ENCODE measurements around the gene KLHDC2. TPM values are rescaled to one million over a fixed set of nuclear protein-coding genes. Genes with fewer than 3 reads are reported as not detected.

The KLHDC2 gene
- total RNA-seq, 1 experiment from 2014 or later = 26.4 TPM

DNA sequence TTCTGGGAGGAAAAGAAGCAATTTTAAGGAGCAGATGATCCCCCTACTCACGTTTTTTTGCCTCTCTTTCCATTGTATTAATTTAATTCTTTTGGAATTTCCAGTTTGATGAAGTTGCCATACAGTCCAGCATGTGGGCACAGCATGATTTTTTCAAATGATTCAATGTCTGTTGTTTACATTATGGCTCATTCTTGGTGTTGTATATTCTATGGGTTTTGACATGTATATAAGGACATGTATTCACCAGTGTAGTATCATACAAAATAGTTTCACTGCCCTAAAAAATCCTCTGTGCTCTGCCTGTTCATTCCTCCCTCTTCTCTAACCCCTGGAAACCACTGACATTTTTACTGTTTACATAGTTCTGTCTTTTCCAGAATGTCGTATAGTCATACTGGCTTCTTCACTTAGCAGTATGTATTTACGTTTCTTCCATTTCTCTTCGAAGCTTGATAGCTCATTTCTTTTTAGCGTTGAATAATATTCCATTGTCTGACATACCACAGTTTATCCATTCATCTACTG, 13.3 kb upstream of the KLHDC2 start:
- intact Hi-C loops (cut with micrococcal nuclease) = no loop called here
- ATAC-seq = no peak

More for the DNA sequence above, 13.3 kb upstream of the KLHDC2 start:
- Histone ChIP-seq H3K27ac (ENCODE audit: low read depth, low read length) (no peak overlapping the region), H3K9me2 (ENCODE audit: insufficient read depth) (no peaks in the 10 kb centered on the region), H3K79me2 (ENCODE audit: insufficient read depth, low read length) (no peaks in the 10 kb centered on the region), H3K4me2 (ENCODE audit: low read length) (no peak overlapping the region), H3K9ac (ENCODE audit: low read length) (no peak overlapping the region), H3K4me1 (ENCODE audit: control insufficient read depth in 1 of 2, insufficient read depth in 2 of 2, low read length in 2 of 2) (no peaks in the 10 kb centered on the region), H3K4me3 (replicated peaks in 1 of 2; ENCODE audit: low read depth in 1 of 2, low read length in 2 of 2) (no peak overlapping the region), H3K9me3 (ENCODE audit: control insufficient read depth in 1 of 2, insufficient read depth in 1 of 2, low read depth in 1 of 2, low read length in 2 of 2) (no peaks in the 10 kb centered on the region), H4K20me1 (ENCODE audit: insufficient read depth) (no peaks in the 10 kb centered on the region), H3K27me3 (ENCODE audit: insufficient read depth, low read length) (no peaks in the 10 kb centered on the region), H3K36me3 (ENCODE audit: control insufficient read depth in 1 of 2, insufficient read depth in 2 of 2, low read length in 2 of 2) (no peaks in the 10 kb centered on the region), H2AFZ (ENCODE audit: low read depth, low read length, poor library complexity, severe bottlenecking) (no peak overlapping the region)
- CTCF ChIA-PET = no interaction called here
- POLR2A ChIA-PET = no interaction called here
- BruUV-seq (replicated peaks) = no TSS peak
- TF ChIP-seq SIN3A (IDR thresholded peaks at IDR 0.05; ENCODE audit: low read depth) = no peak
- no peak for TF ChIP-seq YY1 (IDR thresholded peaks at IDR 0.05; ENCODE audit: extremely low read depth, insufficient replicate concordance, low read depth, low read length)
- no peak for TF ChIP-seq SP1 (IDR thresholded peaks at IDR 0.05; ENCODE audit: low read depth)
- no peak for TF ChIP-seq POLR2AphosphoS5 (IDR thresholded peaks at IDR 0.05; ENCODE audit: low read depth, low read length)
- TF ChIP-seq RAD21 (IDR thresholded peaks at IDR 0.05; ENCODE audit: low read depth) = no peak
- TF ChIP-seq, protein P1, sequence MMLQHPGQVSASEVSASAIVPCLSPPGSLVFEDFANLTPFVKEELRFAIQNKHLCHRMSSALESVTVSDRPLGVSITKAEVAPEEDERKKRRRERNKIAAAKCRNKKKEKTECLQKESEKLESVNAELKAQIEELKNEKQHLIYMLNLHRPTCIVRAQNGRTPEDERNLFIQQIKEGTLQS (IDR thresholded peaks at IDR 0.05) = no peak
- no peak for TF ChIP-seq JUND (IDR thresholded peaks at IDR 0.05)
- TF ChIP-seq, protein P2, sequence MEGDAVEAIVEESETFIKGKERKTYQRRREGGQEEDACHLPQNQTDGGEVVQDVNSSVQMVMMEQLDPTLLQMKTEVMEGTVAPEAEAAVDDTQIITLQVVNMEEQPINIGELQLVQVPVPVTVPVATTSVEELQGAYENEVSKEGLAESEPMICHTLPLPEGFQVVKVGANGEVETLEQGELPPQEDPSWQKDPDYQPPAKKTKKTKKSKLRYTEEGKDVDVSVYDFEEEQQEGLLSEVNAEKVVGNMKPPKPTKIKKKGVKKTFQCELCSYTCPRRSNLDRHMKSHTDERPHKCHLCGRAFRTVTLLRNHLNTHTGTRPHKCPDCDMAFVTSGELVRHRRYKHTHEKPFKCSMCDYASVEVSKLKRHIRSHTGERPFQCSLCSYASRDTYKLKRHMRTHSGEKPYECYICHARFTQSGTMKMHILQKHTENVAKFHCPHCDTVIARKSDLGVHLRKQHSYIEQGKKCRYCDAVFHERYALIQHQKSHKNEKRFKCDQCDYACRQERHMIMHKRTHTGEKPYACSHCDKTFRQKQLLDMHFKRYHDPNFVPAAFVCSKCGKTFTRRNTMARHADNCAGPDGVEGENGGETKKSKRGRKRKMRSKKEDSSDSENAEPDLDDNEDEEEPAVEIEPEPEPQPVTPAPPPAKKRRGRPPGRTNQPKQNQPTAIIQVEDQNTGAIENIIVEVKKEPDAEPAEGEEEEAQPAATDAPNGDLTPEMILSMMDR (IDR thresholded peaks at IDR 0.05 in 2 of 3, conservative IDR thresholded peaks at IDR 0.05 in 1 of 3; ENCODE audit: borderline replicate concordance in 1 of 3, insufficient read depth in 1 of 3, low read depth in 2 of 3, low read length in 2 of 3) = no peak
- no peak for TF ChIP-seq EGR1 (IDR thresholded peaks at IDR 0.05; ENCODE audit: low read depth)
- TF ChIP-seq, protein P3, sequence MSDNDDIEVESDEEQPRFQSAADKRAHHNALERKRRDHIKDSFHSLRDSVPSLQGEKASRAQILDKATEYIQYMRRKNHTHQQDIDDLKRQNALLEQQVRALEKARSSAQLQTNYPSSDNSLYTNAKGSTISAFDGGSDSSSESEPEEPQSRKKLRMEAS (IDR thresholded peaks at IDR 0.05) = no peak
- no peak for TF ChIP-seq FOSL1 (IDR thresholded peaks at IDR 0.05; ENCODE audit: low read depth)
- no peak for TF ChIP-seq EZH2 (IDR thresholded peaks at IDR 0.05)
- no peak for TF ChIP-seq TCF7L2 (IDR thresholded peaks at IDR 0.05; ENCODE audit: borderline replicate concordance, extremely low read depth, insufficient read depth, insufficient read length)
- TF ChIP-seq, protein P4, sequence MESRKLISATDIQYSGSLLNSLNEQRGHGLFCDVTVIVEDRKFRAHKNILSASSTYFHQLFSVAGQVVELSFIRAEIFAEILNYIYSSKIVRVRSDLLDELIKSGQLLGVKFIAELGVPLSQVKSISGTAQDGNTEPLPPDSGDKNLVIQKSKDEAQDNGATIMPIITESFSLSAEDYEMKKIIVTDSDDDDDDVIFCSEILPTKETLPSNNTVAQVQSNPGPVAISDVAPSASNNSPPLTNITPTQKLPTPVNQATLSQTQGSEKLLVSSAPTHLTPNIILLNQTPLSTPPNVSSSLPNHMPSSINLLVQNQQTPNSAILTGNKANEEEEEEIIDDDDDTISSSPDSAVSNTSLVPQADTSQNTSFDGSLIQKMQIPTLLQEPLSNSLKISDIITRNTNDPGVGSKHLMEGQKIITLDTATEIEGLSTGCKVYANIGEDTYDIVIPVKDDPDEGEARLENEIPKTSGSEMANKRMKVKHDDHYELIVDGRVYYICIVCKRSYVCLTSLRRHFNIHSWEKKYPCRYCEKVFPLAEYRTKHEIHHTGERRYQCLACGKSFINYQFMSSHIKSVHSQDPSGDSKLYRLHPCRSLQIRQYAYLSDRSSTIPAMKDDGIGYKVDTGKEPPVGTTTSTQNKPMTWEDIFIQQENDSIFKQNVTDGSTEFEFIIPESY (IDR thresholded peaks at IDR 0.05; ENCODE audit: extremely low read depth, insufficient replicate concordance, low read length) = no peak
- TF ChIP-seq, protein P5, sequence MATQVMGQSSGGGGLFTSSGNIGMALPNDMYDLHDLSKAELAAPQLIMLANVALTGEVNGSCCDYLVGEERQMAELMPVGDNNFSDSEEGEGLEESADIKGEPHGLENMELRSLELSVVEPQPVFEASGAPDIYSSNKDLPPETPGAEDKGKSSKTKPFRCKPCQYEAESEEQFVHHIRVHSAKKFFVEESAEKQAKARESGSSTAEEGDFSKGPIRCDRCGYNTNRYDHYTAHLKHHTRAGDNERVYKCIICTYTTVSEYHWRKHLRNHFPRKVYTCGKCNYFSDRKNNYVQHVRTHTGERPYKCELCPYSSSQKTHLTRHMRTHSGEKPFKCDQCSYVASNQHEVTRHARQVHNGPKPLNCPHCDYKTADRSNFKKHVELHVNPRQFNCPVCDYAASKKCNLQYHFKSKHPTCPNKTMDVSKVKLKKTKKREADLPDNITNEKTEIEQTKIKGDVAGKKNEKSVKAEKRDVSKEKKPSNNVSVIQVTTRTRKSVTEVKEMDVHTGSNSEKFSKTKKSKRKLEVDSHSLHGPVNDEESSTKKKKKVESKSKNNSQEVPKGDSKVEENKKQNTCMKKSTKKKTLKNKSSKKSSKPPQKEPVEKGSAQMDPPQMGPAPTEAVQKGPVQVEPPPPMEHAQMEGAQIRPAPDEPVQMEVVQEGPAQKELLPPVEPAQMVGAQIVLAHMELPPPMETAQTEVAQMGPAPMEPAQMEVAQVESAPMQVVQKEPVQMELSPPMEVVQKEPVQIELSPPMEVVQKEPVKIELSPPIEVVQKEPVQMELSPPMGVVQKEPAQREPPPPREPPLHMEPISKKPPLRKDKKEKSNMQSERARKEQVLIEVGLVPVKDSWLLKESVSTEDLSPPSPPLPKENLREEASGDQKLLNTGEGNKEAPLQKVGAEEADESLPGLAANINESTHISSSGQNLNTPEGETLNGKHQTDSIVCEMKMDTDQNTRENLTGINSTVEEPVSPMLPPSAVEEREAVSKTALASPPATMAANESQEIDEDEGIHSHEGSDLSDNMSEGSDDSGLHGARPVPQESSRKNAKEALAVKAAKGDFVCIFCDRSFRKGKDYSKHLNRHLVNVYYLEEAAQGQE (IDR thresholded peaks at IDR 0.05; ENCODE audit: low read depth) = no peak
- TF ChIP-seq EZH2phosphoT487 (IDR thresholded peaks at IDR 0.05; ENCODE audit: borderline replicate concordance) = no peak
- no peak for TF ChIP-seq CEBPB (IDR thresholded peaks at IDR 0.05; ENCODE audit: low read depth)
- TF ChIP-seq ZFX (IDR thresholded peaks at IDR 0.05) = no peak
- no peak for DNase-seq (ENCODE audit: low read depth, low spot score)
- RAD21 ChIA-PET (ENCODE audit: low non-redundant PET in 1 of 2, low total read pairs in 2 of 2, uncharacterized antibody in 2 of 2, unreplicated experiment in 2 of 2) = no interaction called here

Data from HCT116 (cell line).